Endothelial cell (in vitro differentiated cells): ENCODE results near the gene MBNL1. TPM values are rescaled to one million over a fixed set of nuclear protein-coding genes. Genes with fewer than 3 reads are reported as not detected.

ENCODE experiments used
- DNase-seq: peaks from one replicate; pipeline ENCODE4 v3.0.0; 2021; ENCODE audit warnings: low spot score
- H3K27ac Mint-ChIP-seq: one replicate; pipeline ENCODE4 v1.8.0; 2021; ENCODE audit warnings: mixed read lengths, inconsistent platforms; ENCODE audit not compliant: unreplicated experiment
- H3K27me3 Mint-ChIP-seq: one replicate; pipeline ENCODE4 v1.8.0; 2021; ENCODE audit warnings: mild to moderate bottlenecking, moderate library complexity, mixed read lengths, inconsistent platforms; ENCODE audit not compliant: unreplicated experiment
- H3K36me3 Mint-ChIP-seq: one replicate; pipeline ENCODE4 v1.8.0; 2021; ENCODE audit warnings: mild to moderate bottlenecking, low read depth, mixed read lengths, inconsistent platforms; ENCODE audit not compliant: unreplicated experiment
- H3K4me1 Mint-ChIP-seq: one replicate; pipeline ENCODE4 v1.8.0; 2021; ENCODE audit warnings: mild to moderate bottlenecking, mixed read lengths, inconsistent platforms; ENCODE audit not compliant: unreplicated experiment
- H3K4me3 Mint-ChIP-seq: one replicate; pipeline ENCODE4 v1.8.0; 2021; ENCODE audit warnings: mild to moderate bottlenecking, mixed read lengths, inconsistent platforms; ENCODE audit not compliant: unreplicated experiment
- H3K9me3 Mint-ChIP-seq: one replicate; pipeline ENCODE4 v1.8.0; 2021; ENCODE audit warnings: mixed read lengths, inconsistent platforms; ENCODE audit not compliant: unreplicated experiment
- total RNA-seq: library from RNA; stranded (reverse); fragmentation: NEBNext Ultra II Directional; extraction: Animal tissue kit (Norgen Biotek cat#: 25700); gene quantifications from one replicate; pipeline ENCODE4 v1.2.1, GENCODE V29; 2021; ENCODE audit not compliant: unreplicated experiment
- TF ChIP-seq, protein P1 (sequence below): fragments of 200-600 bp; sonication (generic); IDR thresholded peaks from one replicate; pipeline ENCODE4 v1.5.0; 2021; ENCODE audit warnings: antibody characterized with exemption; ENCODE audit not compliant: unreplicated experiment

Gene MBNL1
- total RNA-seq, 1 donor from 2014 or later, result 54.1 TPM

DNA sequence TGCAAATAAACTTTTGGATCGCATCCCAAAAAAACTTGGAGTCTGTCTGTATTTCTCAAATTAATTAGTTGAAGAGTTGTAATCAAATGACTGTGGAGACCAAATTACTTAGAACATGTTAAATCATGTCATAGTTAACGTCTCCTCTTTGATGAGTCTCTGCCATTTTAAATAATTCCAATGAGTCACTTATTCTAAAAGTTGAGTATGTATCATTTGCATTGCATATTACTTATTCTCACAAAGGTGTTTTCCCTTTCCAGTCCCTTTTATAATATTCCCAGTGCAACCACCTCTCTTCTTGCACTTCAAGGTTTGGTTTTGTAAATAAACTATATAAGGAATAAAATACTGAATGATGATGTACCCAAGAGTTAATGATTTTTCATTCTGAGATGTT, 36.0 kb upstream of the MBNL1 start:
- TF ChIP-seq, protein P1, sequence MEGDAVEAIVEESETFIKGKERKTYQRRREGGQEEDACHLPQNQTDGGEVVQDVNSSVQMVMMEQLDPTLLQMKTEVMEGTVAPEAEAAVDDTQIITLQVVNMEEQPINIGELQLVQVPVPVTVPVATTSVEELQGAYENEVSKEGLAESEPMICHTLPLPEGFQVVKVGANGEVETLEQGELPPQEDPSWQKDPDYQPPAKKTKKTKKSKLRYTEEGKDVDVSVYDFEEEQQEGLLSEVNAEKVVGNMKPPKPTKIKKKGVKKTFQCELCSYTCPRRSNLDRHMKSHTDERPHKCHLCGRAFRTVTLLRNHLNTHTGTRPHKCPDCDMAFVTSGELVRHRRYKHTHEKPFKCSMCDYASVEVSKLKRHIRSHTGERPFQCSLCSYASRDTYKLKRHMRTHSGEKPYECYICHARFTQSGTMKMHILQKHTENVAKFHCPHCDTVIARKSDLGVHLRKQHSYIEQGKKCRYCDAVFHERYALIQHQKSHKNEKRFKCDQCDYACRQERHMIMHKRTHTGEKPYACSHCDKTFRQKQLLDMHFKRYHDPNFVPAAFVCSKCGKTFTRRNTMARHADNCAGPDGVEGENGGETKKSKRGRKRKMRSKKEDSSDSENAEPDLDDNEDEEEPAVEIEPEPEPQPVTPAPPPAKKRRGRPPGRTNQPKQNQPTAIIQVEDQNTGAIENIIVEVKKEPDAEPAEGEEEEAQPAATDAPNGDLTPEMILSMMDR, result no peak
- no peaks in the 10 kb centered on the region for H3K9me3 Mint-ChIP-seq

DNA sequence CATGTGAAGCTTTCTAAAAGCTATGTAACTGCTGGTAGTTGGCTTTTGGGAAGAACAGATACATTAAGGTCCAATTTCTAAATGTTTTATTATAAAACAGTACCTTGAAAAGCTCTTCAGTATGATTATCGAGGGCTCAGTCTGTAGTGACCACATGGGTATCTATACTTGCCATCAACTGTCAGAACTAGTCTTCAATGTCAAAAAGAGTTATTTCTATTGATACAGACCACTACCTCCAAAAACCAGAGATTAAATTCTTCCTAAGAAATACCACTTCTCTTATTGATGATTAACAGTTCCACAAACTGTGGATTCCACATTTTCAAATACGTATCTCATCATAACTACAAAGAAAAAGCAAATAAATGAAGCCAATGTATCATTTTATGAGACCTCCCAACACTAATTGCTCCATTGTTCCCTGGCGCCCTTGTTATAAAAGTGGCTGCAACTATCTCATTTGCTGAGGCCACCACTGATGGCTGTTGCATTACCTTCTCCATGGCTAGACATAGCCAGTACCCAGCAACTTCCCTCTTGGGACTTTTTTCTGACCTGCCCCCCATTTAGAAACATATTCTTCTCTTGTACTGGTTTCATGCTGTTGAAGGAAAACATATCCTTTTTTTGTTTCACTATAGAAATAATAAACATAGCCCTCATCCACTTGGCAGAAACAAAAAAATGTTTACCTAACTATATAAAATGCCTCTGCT, 33.9 kb upstream of the MBNL1 start:
- TF ChIP-seq, protein P1, result no peak
- no peak overlapping the region for H3K4me3 Mint-ChIP-seq
- no peak overlapping the region for H3K27ac Mint-ChIP-seq
- no peaks in the 10 kb centered on the region for H3K27me3 Mint-ChIP-seq
- H3K9me3 Mint-ChIP-seq, result no peaks in the 10 kb centered on the region
- peaks cover 4% of the 10 kb centered on the region for H3K4me1 Mint-ChIP-seq
- DNase-seq, result no peak
- no peaks in the 10 kb centered on the region for H3K36me3 Mint-ChIP-seq

More for the DNA sequence above, 36.0 kb upstream of the MBNL1 start:
- Mint-ChIP-seq H3K4me1 (peaks cover 4% of the 10 kb centered on the region), H3K27me3 (no peaks in the 10 kb centered on the region), H3K4me3 (no peak overlapping the region), H3K27ac (no peak overlapping the region), H3K36me3 (no peaks in the 10 kb centered on the region)
- DNase-seq, result no peak

DNA sequence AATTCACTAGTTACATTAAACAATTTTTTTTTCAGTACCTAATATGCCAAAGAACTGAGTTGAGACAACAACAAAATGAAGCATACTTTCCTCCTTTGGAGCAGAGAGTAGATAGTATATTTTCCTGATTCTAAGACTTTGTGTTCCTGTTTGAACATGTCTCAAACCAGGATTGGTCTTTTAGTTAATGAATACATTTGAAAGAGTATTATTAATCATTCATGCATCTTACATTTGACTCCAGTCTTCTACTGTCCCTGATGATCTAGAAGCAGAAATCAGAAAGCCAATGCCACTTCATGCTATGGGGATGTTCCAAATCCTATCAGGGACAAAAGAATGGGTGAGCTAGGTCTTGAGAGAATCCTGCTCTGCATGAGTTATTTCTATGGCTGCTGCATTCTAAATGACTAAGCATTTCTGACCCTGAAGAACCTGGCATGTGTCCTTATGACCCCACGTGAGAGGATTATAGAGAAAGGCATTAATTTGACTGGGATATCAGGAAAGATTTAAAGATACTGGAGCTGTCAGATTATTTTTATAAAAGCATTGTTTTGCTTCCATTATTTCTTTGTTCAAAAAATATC, 32.9 kb upstream of the MBNL1 start:
- DNase-seq, result no peak
- TF ChIP-seq, protein P1, result no peak
- Mint-ChIP-seq H3K9me3 (no peaks in the 10 kb centered on the region), H3K4me1 (peaks cover 2% of the 10 kb centered on the region), H3K36me3 (no peaks in the 10 kb centered on the region), H3K27ac (no peak overlapping the region), H3K4me3 (no peak overlapping the region), H3K27me3 (no peaks in the 10 kb centered on the region)

DNA sequence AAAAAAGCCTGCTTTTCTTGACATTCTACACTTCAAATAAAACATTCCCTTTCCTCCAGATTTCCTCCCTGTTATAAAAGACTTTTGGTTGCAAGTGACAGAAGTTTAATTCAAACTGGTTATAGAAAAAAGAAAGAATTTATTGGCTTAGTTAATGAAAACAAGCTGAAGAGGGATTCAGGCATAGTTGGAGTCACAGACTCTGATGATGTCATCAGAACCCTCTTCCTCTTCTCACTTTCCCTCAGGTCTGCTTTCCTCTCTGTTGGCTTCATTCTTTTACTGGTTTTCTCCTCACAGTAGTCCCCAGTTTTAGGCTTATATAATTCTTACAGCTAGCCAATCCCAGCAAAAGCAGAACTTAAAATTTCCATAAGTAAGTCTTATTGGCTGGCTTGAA, 32.0 kb upstream of the MBNL1 start:
- no peaks in the 10 kb centered on the region for H3K9me3 Mint-ChIP-seq
- no peaks in the 10 kb centered on the region for H3K27me3 Mint-ChIP-seq
- DNase-seq, result no peak
- H3K36me3 Mint-ChIP-seq, result no peaks in the 10 kb centered on the region
- H3K27ac Mint-ChIP-seq, result no peak overlapping the region
- no peak overlapping the region for H3K4me3 Mint-ChIP-seq
- TF ChIP-seq, protein P1, result no peak
- peaks cover 8% of the 10 kb centered on the region for H3K4me1 Mint-ChIP-seq
